SK-MEL-5 (cell line): ENCODE measurements around the gene DUSP6. TPM values are rescaled to one million over a fixed set of nuclear protein-coding genes. Genes with fewer than 3 reads are reported as not detected.
"Not testable (repeated sequence)": the region's sequence is repeated elsewhere in the genome, so short reads cannot be mapped to it uniquely, and the experiment has no call there.

Experiments used
- DNase-seq: peaks from one replicate; pipeline ENCODE4 v3.0.0-alpha.2; 2016; ENCODE audit warnings: low read depth, low spot score
- in situ Hi-C: cut with HindIII; loops from 2 replicates; pipeline ENCODE4 v1.10.0; 2016; ENCODE audit warnings: low sequenced_read_pairs, high pct_unique_total_duplicates, low pct_unique_long_range_greater_than_20kb
- total RNA-seq: library from RNA; depleted of rRNA; stranded (reverse); fragments of >200 nt; shearing (Covaris generic); gene quantifications from 2 replicates; pipeline ENCODE4 v1.2.3, GENCODE V29; 2014

DUSP6 gene
- total RNA-seq, 1 experiment from 2014 or later: 229 TPM

- no peak for DNase-seq
- in situ Hi-C loops: no loop called here
These were observed 6.9 kb downstream of the DUSP6 start for GRCh38 chr12:89345376-89345775.

GRCh38 chr12:89344862-89345202 is 7.5 kb downstream of the DUSP6 start:
- DNase-seq: no peak
- in situ Hi-C loops: no loop called here

- in situ Hi-C loops: no loop called here
- no peak for DNase-seq
These were observed 8.0 kb downstream of the DUSP6 start for GRCh38 chr12:89344043-89344861.

GRCh38 chr12:89343127-89343526 is 9.2 kb downstream of the DUSP6 start:
- in situ Hi-C loops: no loop called here

GRCh38 chr12:89340861-89341260 is 11.4 kb downstream of the DUSP6 start:
- in situ Hi-C loops: no loop called here
- no peak for DNase-seq

More at GRCh38 chr12:89343127-89343526, 9.2 kb downstream of the DUSP6 start:
- no peak for DNase-seq

- in situ Hi-C loops: no loop called here
- DNase-seq: no peak
These were observed 12.8 kb downstream of the DUSP6 start for GRCh38 chr12:89339526-89339925.

- in situ Hi-C loops, DNase-seq: not testable (repeated sequence)
These were observed 15.2 kb downstream of the DUSP6 start for GRCh38 chr12:89337136-89337535.

GRCh38 chr12:89335452-89336244 is 16.7 kb downstream of the DUSP6 start:
- in situ Hi-C loops: no loop called here
- DNase-seq: no peak

GRCh38 chr12:89334548-89335169 is 17.6 kb downstream of the DUSP6 start:
- in situ Hi-C loops: no loop called here

GRCh38 chr12:89333564-89334252 is 18.6 kb downstream of the DUSP6 start:
- in situ Hi-C loops: no loop called here
- no peak for DNase-seq

More at GRCh38 chr12:89334548-89335169, 17.6 kb downstream of the DUSP6 start:
- DNase-seq: no peak

- in situ Hi-C loops: no loop called here
- DNase-seq: peak; percentile 87
These were observed 23.9 kb downstream of the DUSP6 start for GRCh38 chr12:89328151-89329030.

- in situ Hi-C loops: no loop called here
- no peak for DNase-seq
These were observed 24.7 kb downstream of the DUSP6 start for GRCh38 chr12:89327486-89328094.

- DNase-seq: no peak
- in situ Hi-C loops: no loop called here
These were observed 25.9 kb downstream of the DUSP6 start for GRCh38 chr12:89326239-89327040.

GRCh38 chr12:89325495-89325894 is 26.8 kb downstream of the DUSP6 start:
- in situ Hi-C loops: no loop called here
- DNase-seq: no peak

- in situ Hi-C loops: no loop called here
- no peak for DNase-seq
These were observed 27.9 kb downstream of the DUSP6 start for GRCh38 chr12:89324437-89324836.
